GM12801 (cell line): ENCODE measurements around the gene RABAC1.

Source experiments
- TF ChIP-seq, protein P1 (sequence below): IDR thresholded peaks from one replicate; pipeline ENCODE4 v1.5.1; 2011; ENCODE audit warnings: control low read depth; ENCODE audit not compliant: insufficient read length; ENCODE audit errors: extremely low read depth

Gene RABAC1

DNA sequence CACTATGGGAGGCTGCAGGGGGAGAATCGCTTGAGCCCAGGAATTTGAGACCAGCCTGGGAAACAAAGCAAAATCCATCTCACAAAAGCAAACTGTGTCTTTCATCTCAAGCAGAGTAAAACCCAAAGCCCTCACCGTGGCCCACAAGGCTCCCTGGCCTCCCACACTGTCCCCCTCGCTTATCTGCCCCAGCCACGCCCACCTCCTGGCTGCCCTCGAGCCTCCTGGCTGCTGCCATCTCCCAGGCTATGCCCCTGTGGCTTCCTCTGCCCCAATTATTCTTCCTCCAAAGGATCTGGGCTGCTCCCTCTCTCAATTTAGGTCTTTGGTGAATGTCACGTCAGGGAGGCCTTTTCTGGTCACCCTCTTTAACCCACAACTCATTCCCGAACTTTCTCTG is 3.6 kb downstream of the RABAC1 start:
- TF ChIP-seq, protein P1, sequence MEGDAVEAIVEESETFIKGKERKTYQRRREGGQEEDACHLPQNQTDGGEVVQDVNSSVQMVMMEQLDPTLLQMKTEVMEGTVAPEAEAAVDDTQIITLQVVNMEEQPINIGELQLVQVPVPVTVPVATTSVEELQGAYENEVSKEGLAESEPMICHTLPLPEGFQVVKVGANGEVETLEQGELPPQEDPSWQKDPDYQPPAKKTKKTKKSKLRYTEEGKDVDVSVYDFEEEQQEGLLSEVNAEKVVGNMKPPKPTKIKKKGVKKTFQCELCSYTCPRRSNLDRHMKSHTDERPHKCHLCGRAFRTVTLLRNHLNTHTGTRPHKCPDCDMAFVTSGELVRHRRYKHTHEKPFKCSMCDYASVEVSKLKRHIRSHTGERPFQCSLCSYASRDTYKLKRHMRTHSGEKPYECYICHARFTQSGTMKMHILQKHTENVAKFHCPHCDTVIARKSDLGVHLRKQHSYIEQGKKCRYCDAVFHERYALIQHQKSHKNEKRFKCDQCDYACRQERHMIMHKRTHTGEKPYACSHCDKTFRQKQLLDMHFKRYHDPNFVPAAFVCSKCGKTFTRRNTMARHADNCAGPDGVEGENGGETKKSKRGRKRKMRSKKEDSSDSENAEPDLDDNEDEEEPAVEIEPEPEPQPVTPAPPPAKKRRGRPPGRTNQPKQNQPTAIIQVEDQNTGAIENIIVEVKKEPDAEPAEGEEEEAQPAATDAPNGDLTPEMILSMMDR: no peak

DNA sequence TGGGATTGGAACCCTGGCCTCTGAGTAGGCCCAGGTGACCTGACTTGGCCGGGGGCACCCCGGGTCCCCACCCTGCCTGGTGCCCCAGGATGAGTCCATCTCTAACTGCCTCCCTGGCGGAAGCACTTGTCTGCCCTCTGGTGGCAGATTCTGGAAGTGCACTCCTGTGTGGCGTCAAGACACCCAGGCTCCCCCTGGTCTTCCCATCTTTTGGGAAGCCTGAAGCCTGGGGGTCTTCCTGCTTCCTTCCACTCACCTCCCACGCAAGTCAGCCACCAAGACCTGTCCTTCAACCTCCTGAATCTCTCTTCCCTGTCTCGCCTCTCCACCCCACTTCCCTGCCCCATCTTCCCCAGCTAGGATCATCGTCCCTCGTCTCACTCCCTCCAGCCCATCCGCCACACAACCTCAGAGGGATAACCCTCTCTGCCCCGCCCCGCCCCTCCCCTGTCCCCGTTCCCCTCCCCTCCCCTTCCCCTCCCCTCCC is 7.4 kb downstream of the RABAC1 start:
- TF ChIP-seq, protein P1: peak; percentile 8

DNA sequence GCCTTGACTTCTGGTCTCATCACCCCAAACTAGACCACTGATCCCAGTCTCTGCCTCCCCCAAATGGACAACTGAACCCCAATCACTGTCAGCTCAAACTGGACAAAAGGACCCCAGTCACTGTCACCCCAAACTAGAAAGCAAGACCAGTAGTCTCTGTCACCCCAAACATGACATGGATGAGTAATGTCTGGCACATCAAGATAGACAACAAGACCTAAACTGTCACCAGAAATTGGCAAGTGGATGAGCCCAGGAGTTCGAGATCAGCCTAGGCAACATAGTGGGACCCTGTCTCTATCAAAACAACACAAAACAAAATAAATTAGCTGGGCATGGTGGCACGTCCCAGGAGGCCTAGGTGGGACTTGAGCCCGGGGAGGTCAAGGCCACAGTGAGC is 12.0 kb downstream of the RABAC1 start:
- TF ChIP-seq, protein P1: no peak

DNA sequence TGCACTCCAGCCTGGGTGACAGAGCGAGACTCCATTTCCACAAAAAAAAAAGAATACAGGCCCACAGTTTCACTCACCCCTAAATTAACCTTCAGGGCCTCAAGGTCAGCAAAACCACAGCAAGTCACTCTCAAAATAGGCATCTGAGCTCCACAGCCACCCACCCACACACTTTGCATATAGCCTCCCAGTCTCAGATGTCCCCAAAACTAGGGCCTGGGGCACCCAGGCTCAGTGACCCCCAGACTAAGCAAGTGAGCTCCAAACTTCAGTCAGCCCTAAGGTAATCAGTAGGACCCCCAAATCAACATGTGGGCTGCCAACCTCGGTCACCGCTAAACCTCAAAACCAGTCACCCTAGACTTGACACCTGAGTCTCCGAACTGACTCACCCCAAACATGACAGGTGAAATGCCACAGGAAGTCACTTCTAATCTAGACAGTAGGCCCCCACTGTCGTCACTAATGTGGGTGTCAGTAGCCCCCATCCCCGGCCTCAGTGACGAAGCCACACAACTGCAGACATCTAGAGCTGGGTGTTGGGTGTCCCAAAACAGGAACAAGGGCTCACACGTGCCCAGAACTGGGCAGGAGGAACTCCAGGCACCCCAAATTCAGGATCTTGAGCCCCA is 13.9 kb downstream of the RABAC1 start:
- TF ChIP-seq, protein P1: no peak

DNA sequence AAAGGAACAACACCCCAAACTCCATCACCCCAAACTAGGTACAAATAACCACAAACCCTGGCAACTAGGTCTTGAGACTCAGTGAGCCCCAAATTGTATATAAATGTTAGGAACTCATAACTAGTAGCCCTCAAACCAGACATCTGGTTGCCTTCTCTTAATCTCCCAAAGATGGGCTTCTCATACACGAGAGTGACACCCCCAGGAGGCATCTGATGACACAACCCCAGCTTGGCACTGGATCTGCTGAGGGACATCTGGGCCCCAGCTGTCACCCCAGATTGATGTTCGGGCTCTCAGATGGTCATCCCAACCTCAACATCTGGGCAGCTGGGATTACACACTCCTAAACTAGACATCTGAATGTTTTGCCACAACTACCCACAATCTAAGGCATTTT is 14.8 kb downstream of the RABAC1 start:
- TF ChIP-seq, protein P1: no peak

DNA sequence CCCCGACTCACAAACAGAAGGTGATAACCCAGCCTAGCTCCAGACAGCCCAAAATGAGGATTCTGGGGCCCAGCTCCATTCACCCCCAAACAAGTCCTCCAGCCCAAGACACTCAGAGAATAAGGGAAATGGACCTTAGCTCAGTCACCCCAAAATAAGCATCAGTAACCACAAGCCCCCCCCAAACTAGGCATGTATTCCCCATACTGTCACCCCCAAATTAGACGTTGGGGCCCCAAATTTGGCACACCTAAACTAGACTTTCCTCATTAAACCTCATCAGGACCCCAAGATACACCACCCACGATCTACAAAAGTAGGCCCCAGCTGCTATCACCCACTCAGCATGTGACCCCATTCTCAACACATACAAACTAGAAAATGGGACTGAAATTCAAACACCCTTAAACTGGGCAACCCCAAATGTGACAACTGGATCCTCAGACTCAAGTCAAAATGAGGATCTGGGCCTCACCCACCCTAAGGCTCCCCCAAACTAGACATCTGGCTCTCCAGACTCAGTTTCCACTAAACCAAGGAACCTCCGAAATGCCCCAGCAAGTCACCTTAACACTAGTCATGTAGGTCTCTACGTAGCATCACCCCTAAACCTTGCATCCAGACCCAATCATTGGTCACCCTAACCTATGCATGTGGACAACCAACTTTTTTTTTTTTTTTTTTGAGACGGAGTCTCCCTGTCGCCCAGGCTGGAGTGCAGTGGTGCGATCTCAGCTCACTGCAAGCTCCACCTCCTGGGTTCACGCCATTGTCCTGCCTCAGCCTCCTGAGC is 17.5 kb downstream of the RABAC1 start:
- TF ChIP-seq, protein P1: no peak

DNA sequence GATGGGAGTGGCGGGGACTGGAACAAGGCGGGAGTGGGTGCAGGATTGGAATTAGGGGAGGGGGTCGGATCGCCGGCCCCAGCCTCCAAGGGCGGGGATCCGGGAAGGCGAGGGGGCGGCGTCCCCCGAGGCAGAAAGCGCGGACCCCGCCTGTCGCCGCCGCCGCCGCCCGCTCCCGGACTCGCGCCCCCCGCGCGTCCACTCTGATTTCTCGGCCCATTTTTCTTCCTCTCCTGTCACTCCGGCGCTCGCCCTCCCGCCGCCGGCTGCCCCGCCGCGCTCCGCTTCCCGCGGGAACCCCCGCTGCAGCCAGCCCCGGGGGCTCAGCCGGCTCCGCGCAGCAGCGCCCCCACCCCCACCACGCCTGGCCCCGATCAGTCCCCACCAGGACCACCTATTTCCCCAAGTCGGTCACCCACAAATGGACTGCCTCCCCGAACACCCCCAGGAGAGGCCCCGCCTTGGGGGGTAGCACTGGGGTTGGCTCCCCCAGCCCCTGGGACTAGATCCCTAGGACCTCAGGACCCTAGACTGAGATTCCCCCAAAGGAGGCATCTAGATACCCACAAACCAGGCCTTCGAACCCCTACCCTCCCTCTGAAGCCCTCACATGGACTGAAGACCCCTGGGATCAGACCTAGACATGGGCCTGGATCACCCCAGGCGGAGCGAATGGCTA is 18.3 kb downstream of the RABAC1 start:
- TF ChIP-seq, protein P1: no peak
